Fibroblast of lung (primary cell): ENCODE results near the gene PCBD1. TPM values are rescaled to one million over a fixed set of nuclear protein-coding genes. Genes with fewer than 3 reads are reported as not detected.

Source experiments
- DNase-seq, 2 donors: peaks; one replicate each; pipeline versions ENCODE4 v3.0.0 to v3.0.0-alpha.2; 2010; ENCODE audit warnings: low read depth in 2 of 2
- H2AFZ ChIP-seq: 2 replicates; pipeline ENCODE4 v1.5.1; 2012; ENCODE audit warnings: low read length, control low read depth, inconsistent platforms
- H3K27ac ChIP-seq: 2 replicates; pipeline ENCODE4 v1.5.1; 2011; ENCODE audit warnings: low read length, control low read depth; ENCODE audit not compliant: insufficient read depth
- H3K27me3 ChIP-seq: 2 replicates; pipeline ENCODE4 v1.5.1; 2011; ENCODE audit warnings: mild to moderate bottlenecking, low read length; ENCODE audit not compliant: control insufficient read depth, insufficient read depth
- H3K36me3 ChIP-seq: 2 replicates; pipeline ENCODE4 v1.5.1; 2011; ENCODE audit warnings: low read length; ENCODE audit not compliant: control insufficient read depth, insufficient read depth
- H3K4me1 ChIP-seq: 2 replicates; pipeline ENCODE4 v1.5.1; 2011; ENCODE audit warnings: low read length; ENCODE audit not compliant: control insufficient read depth, insufficient read depth; ENCODE audit errors: extremely low read depth
- H3K4me2 ChIP-seq: 2 replicates; pipeline ENCODE4 v1.5.1; 2011; ENCODE audit warnings: low read length, control low read depth; ENCODE audit not compliant: insufficient read depth; ENCODE audit errors: extremely low read depth
- H3K4me3 ChIP-seq, 4 experiments: fragments of 200-600 bp in 1 of 4; sonication (generic) in 1 of 4; replicated peaks in 1 of 4; 2 replicates each; pipeline ENCODE4 v1.5.1; 2011 to 2016; ENCODE audit warnings: low read length in 4 of 4, low read depth in 3 of 4, mild to moderate bottlenecking in 3 of 4, control low read depth in 2 of 4, inconsistent platforms in 1 of 4, mixed read lengths in 1 of 4; ENCODE audit not compliant: insufficient read depth in 1 of 4; ENCODE audit errors: control extremely low read depth in 1 of 4
- H3K79me2 ChIP-seq: 2 replicates; pipeline ENCODE4 v1.5.1; 2012; ENCODE audit warnings: mild to moderate bottlenecking, low read length, inconsistent platforms; ENCODE audit not compliant: control insufficient read depth, insufficient read depth
- H3K9ac ChIP-seq: 2 replicates; pipeline ENCODE4 v1.5.1; 2011; ENCODE audit warnings: mild to moderate bottlenecking, low read length, control low read depth; ENCODE audit not compliant: insufficient read depth
- H3K9me3 ChIP-seq: 2 replicates; pipeline ENCODE4 v1.5.1; 2012; ENCODE audit warnings: low read depth, low read length; ENCODE audit not compliant: control insufficient read depth, insufficient read depth
- H4K20me1 ChIP-seq: 2 replicates; pipeline ENCODE4 v1.5.1; 2011; ENCODE audit warnings: low read length; ENCODE audit not compliant: control insufficient read depth, insufficient read depth; ENCODE audit errors: extremely low read depth
- EZH2 ChIP-seq: IDR thresholded peaks from 2 replicates; pipeline ENCODE4 v1.5.1; 2012; ENCODE audit warnings: low read length, control low read depth, mild to moderate bottlenecking; ENCODE audit errors: missing control alignments
- polyA plus RNA-seq, 2 donors: library from polyadenylated mRNA; depleted of rRNA in 1 of 2; stranded (reverse) in 1 of 2; unstranded in 1 of 2; fragments of >200 nt; gene quantifications; 2 replicates each; pipeline ENCODE4 v1.2.1, GENCODE V29; 2011 to 2012; ENCODE audit warnings: missing spikeins in 1 of 2
- total RNA-seq: library from RNA; depleted of rRNA; stranded (reverse); fragments of >200 nt; gene quantifications from 2 replicates; pipeline ENCODE4 v1.2.1, GENCODE V29; 2014
- TF ChIP-seq, protein P1 (sequence below), 2 donors: IDR thresholded peaks in 1 of 2; conservative IDR thresholded peaks in 1 of 2; 1 replicate in 1 of 2; 2 replicates in 1 of 2; pipeline ENCODE4 v1.5.1; 2011 to 2012; ENCODE audit warnings: low read length in 2 of 2, control low read depth in 1 of 2, inconsistent platforms in 1 of 2, low read depth in 1 of 2, mild to moderate bottlenecking in 1 of 2

The PCBD1 gene
- total and polyA plus RNA-seq, 2 donors (not counting 1 experiment from before 2014, with no cell fraction given): 31.2 to 46.6 TPM

DNA sequence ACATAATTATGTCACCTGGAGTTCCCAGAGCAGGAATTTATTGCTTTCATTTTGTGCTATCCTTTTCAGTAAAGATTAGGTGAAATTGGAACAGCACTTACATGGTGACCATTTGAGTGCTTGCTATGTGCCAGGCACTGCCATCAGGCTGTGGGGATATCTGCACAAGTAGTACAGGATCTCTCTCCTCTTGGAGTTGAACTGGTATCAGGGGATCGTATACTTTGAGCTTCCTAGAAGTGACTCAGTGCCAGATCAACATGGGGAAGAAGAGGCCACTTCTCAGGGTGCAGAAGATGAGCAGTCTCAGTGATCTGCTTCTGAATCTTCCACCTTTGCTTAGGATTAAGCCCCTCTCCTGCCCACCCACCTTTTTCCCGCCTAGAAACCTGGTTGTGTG lies 43.1 kb downstream of the PCBD1 start:
- no peak overlapping the region for H3K9ac ChIP-seq
- no peaks in the 10 kb centered on the region for H3K36me3 ChIP-seq
- H3K9me3 ChIP-seq: no peaks in the 10 kb centered on the region
- H3K4me2 ChIP-seq: no peak overlapping the region
- H3K79me2 ChIP-seq: no peaks in the 10 kb centered on the region
- TF ChIP-seq, protein P1, sequence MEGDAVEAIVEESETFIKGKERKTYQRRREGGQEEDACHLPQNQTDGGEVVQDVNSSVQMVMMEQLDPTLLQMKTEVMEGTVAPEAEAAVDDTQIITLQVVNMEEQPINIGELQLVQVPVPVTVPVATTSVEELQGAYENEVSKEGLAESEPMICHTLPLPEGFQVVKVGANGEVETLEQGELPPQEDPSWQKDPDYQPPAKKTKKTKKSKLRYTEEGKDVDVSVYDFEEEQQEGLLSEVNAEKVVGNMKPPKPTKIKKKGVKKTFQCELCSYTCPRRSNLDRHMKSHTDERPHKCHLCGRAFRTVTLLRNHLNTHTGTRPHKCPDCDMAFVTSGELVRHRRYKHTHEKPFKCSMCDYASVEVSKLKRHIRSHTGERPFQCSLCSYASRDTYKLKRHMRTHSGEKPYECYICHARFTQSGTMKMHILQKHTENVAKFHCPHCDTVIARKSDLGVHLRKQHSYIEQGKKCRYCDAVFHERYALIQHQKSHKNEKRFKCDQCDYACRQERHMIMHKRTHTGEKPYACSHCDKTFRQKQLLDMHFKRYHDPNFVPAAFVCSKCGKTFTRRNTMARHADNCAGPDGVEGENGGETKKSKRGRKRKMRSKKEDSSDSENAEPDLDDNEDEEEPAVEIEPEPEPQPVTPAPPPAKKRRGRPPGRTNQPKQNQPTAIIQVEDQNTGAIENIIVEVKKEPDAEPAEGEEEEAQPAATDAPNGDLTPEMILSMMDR (conservative IDR thresholded peaks at IDR 0.05 in 1 of 2, IDR thresholded peaks at IDR 0.05 in 1 of 2; ENCODE audit: low read depth in 1 of 2, low read length in 2 of 2): no peak
- TF ChIP-seq EZH2: no peak
- no peak overlapping the region for H3K27ac ChIP-seq
- H3K4me1 ChIP-seq: peaks cover 5% of the 10 kb centered on the region
- H4K20me1 ChIP-seq: no peaks in the 10 kb centered on the region
- H3K4me3 ChIP-seq: no peak overlapping the region
- no peak for DNase-seq
- no peaks in the 10 kb centered on the region for H3K27me3 ChIP-seq
- no peak overlapping the region for H2AFZ ChIP-seq

DNA sequence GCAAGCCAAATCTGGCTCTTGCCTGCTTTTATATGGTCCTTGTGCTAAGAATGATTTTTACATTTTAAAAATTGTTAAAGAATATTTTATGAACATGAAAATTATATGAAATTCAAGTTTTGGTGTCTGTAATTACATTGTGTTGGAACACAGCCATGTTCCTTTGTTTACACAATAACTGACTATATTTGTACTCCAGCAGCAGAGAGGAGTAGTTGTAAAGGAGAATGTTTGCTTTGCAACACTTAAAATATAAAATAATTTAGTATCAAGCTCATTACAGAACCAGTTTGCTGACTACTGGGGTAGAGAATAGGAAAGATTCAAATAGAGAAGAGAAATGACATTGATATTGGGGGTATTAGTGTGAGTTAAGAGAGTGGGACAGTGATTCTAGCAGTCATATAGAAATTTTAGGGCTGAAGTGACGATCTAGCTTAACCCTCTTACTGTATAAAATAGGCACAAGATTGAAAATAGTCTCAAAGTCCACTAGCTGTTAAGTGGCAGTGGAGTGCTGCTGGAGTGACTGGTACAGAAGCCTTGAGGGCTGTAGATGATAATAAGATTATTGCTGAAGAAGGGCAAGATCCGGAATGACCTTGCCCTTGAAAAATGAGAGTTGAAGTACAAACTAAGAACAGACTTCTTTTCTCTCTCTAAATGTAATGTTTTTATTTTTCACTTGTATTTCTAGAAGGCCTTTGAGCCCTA lies 44.4 kb downstream of the PCBD1 start:
- H3K79me2 ChIP-seq: no peaks in the 10 kb centered on the region

DNA sequence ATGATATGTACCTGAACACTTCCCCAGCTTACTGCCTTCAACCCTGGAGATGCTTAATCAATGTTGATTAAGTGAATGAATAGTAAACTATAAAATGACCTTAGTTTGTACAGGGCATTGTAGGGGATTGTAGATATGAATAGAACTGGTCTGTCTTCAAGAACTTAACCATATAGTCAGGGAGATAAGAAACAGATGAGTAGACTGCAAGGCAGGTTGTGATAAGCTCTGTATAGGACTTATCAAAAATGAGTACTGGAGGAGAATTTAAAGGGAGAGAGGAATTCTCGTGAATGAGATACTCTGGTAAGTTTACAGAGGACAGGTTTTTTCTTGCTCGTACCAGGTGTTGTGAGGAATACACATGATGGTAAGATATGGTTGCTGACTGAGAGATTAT lies 45.0 kb downstream of the PCBD1 start:
- Histone ChIP-seq H3K4me1 (no peaks in the 10 kb centered on the region), H3K4me2 (no peak overlapping the region), H3K9ac (no peak overlapping the region), H3K27me3 (no peaks in the 10 kb centered on the region), H3K4me3 (no peak overlapping the region), H4K20me1 (no peaks in the 10 kb centered on the region), H3K79me2 (no peaks in the 10 kb centered on the region), H2AFZ (no peak overlapping the region), H3K9me3 (no peaks in the 10 kb centered on the region), H3K36me3 (no peaks in the 10 kb centered on the region), H3K27ac (no peak overlapping the region)
- TF ChIP-seq, protein P1 (conservative IDR thresholded peaks at IDR 0.05 in 1 of 2, IDR thresholded peaks at IDR 0.05 in 1 of 2; ENCODE audit: low read depth in 1 of 2, low read length in 2 of 2): no peak
- DNase-seq: no peak

More for the DNA sequence above, 44.4 kb downstream of the PCBD1 start:
- Histone ChIP-seq H3K27me3 (no peaks in the 10 kb centered on the region), H4K20me1 (no peaks in the 10 kb centered on the region), H3K4me3 (no peak overlapping the region), H2AFZ (no peak overlapping the region), H3K27ac (no peak overlapping the region), H3K36me3 (no peaks in the 10 kb centered on the region), H3K4me1 (no peaks in the 10 kb centered on the region), H3K9me3 (no peaks in the 10 kb centered on the region), H3K4me2 (no peak overlapping the region), H3K9ac (no peak overlapping the region)
- TF ChIP-seq EZH2: no peak
- TF ChIP-seq, protein P1 (conservative IDR thresholded peaks at IDR 0.05 in 1 of 2, IDR thresholded peaks at IDR 0.05 in 1 of 2; ENCODE audit: low read depth in 1 of 2, low read length in 2 of 2): no peak
- DNase-seq: no peak
